ENCODE results near the gene TMEM184A. TPM values are rescaled to one million over a fixed set of nuclear protein-coding genes. Genes with fewer than 3 reads are reported as not detected.
"Not testable (repeated sequence)": the region's sequence is repeated elsewhere in the genome, so short reads cannot be mapped to it uniquely, and the experiment has no call there.

TMEM184A gene
- total and polyA plus RNA-seq, 5 donors from 2014 or later: 0.25 TPM; not detected in 4

DNA sequence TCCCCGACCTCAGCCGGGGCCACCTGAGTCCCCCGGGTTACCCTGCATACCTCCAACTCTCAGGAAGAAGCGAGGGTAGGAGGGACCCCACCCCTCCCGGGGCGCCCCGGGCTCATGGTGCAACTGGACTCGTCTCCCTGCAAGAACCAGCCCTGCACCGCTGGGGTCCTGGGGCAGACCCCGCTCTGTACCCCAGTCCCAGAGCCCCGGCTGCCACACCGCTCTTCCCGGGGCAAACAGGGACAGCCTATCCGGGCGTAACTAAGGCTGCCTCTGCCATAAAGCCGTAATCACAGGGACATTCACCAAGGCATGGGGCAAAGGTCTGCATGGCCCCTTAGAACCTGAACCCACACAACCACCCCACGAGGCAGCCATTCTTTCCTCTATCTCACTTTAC is 32.2 kb downstream of the TMEM184A start:
- H3K4me3 ChIP-seq (ENCODE audit: low read depth, low read length): no peak overlapping the region
- H3K4me1 Mint-ChIP-seq: no peaks in the 10 kb centered on the region
- H3K4me1 ChIP-seq (ENCODE audit: control insufficient read depth, insufficient read depth, low read length, poor library complexity, severe bottlenecking): no peaks in the 10 kb centered on the region
- ATAC-seq (ENCODE audit: low read depth in 2 of 2) (no peak), DNase-seq (no peak)
- H3K36me3 ChIP-seq (ENCODE audit: control insufficient read depth, insufficient read depth, low read length): no peaks in the 10 kb centered on the region
- H3K27ac Mint-ChIP-seq: peak overlapping the region in 1 of 3 donors; percentile 80
- no peak overlapping the region for H3K27ac ChIP-seq (ENCODE audit: insufficient read depth, low read length, poor library complexity, severe bottlenecking)
- no peak overlapping the region for H3K4me3 Mint-ChIP-seq
- H3K27me3 ChIP-seq (ENCODE audit: control insufficient read depth, insufficient read depth, low read length): peaks cover 5% of the 10 kb centered on the region
- peaks cover 32% of the 10 kb centered on the region for H3K27me3 Mint-ChIP-seq
- peaks cover 4% of the 10 kb centered on the region for H3K36me3 Mint-ChIP-seq
- peaks cover 0 to 8% (median 5%) of the 10 kb centered on the region in 7 donors for H3K9me3 Mint-ChIP-seq
- H3K9me3 ChIP-seq (ENCODE audit: control insufficient read depth in 2 of 2, low read length in 2 of 2): no peaks in the 10 kb centered on the region

DNA sequence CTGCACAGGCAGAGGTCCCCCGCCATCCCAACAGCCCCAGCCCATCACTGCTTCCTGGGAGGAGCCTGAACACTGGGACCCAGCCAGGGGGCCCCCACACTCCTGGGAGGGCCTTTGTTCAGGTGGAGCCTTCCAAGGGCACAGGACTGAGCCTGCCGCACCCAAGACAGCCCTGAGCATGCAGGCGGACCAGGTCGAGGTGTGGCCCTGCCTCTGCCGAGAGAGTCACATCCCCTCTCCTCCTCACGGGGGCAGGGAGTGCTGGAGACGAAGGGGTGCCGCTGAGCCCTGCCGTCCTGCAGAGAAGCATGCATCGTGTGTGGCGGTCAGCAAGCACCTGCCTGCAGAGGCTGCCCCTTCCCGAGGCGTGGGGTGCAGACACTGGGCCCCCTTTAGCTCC is 32.8 kb downstream of the TMEM184A start:
- ATAC-seq (ENCODE audit: low read depth in 2 of 2): no peak
- Histone ChIP-seq H3K36me3 (ENCODE audit: control insufficient read depth, insufficient read depth, low read length) (no peaks in the 10 kb centered on the region), H3K4me3 (ENCODE audit: low read depth, low read length) (no peak overlapping the region), H3K4me1 (ENCODE audit: control insufficient read depth, insufficient read depth, low read length, poor library complexity, severe bottlenecking) (no peaks in the 10 kb centered on the region), H3K27me3 (ENCODE audit: control insufficient read depth, insufficient read depth, low read length) (peaks cover 5% of the 10 kb centered on the region), H3K9me3 (ENCODE audit: control insufficient read depth in 2 of 2, low read length in 2 of 2) (no peaks in the 10 kb centered on the region), H3K27ac (ENCODE audit: insufficient read depth, low read length, poor library complexity, severe bottlenecking) (no peak overlapping the region)
- no peak for DNase-seq
- Mint-ChIP-seq H3K36me3 (peaks cover 4% of the 10 kb centered on the region), H3K4me1 (no peaks in the 10 kb centered on the region), H3K27me3 (peaks cover 29% of the 10 kb centered on the region), H3K9me3 (peaks cover 0 to 8% (median 5%) of the 10 kb centered on the region in 7 donors), H3K4me3 (no peak overlapping the region), H3K27ac (no peak overlapping the region)

DNA sequence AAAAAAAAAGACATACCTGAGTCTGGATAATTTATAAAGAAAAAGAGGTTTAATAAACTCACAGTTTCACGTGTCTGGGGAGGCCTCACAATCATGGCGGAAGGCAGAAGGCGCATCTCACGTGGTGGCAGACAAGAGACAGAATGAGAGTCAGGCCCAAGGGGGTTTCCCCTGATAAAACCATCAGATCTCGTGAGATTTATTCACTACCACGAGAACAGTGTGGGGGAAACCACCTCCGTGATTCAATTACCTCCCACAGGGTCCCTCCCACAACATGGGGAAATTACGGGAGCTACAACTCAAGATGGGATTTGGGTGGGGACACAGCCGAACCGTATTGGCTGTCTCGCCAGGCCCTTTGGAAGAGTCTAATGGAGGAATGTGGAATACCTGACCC is 34.5 kb downstream of the TMEM184A start:
- no peak for ATAC-seq (ENCODE audit: low read depth in 2 of 2)

DNA sequence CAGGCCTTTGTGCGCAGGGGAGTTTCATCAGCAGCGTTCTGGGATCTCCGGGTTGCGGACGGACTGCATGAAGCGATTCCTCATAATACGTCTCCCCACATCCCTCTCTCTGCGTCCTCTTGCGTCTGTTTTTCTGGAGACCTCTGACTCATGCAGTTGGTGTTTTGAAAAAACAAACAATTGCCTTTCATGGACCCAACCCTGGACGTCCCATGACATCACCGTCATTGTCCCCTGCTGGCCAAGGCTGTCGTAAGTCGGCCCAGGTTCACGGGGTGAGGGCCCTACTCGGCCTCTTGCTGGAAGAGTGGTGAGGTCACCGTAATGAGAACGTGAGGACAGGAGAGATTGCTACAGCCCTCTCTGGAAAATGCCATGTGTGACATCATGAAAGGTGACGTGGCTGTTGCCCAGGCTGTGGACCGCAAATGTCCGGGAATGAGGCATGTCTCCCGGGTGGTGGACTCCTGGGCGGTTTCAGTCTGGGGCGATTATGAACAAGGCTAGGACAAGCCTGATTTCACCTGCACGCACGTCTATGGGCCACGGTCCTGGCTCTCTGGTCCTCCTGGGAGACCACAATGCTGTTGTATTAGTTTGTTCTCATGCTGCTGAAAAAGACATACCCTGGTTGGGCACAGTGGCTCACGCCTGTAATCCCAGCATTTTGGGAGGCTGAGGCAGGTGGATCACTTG is 35.3 kb downstream of the TMEM184A start:
- DNase-seq (no peak), ATAC-seq (ENCODE audit: low read depth in 2 of 2) (no peak)
- H3K4me1 Mint-ChIP-seq: no peaks in the 10 kb centered on the region
- peaks cover 4% of the 10 kb centered on the region for H3K36me3 Mint-ChIP-seq
- H3K9me3 Mint-ChIP-seq: peaks cover 0 to 8% (median 5%) of the 10 kb centered on the region in 7 donors
- H3K27me3 Mint-ChIP-seq: peaks cover 17% of the 10 kb centered on the region
- H3K4me3 ChIP-seq (ENCODE audit: low read depth, low read length): no peak overlapping the region
- peaks cover 2% of the 10 kb centered on the region for H3K27me3 ChIP-seq (ENCODE audit: control insufficient read depth, insufficient read depth, low read length)
- no peaks in the 10 kb centered on the region for H3K9me3 ChIP-seq (ENCODE audit: control insufficient read depth in 2 of 2, low read length in 2 of 2)
- no peaks in the 10 kb centered on the region for H3K36me3 ChIP-seq (ENCODE audit: control insufficient read depth, insufficient read depth, low read length)
- no peak overlapping the region for H3K27ac ChIP-seq (ENCODE audit: insufficient read depth, low read length, poor library complexity, severe bottlenecking)
- no peaks in the 10 kb centered on the region for H3K4me1 ChIP-seq (ENCODE audit: control insufficient read depth, insufficient read depth, low read length, poor library complexity, severe bottlenecking)
- H3K27ac Mint-ChIP-seq: no peak overlapping the region
- H3K4me3 Mint-ChIP-seq: no peak overlapping the region

More for the DNA sequence above, 34.5 kb downstream of the TMEM184A start:
- H3K4me3 Mint-ChIP-seq: peak overlapping the region in 1 of 4 donors; percentile 23
- H3K27ac Mint-ChIP-seq: no peak overlapping the region
- H3K36me3 Mint-ChIP-seq: peaks cover 4% of the 10 kb centered on the region
- no peak overlapping the region for H3K27ac ChIP-seq (ENCODE audit: insufficient read depth, low read length, poor library complexity, severe bottlenecking)
- no peaks in the 10 kb centered on the region for H3K36me3 ChIP-seq (ENCODE audit: control insufficient read depth, insufficient read depth, low read length)
- H3K4me1 Mint-ChIP-seq: no peaks in the 10 kb centered on the region
- no peaks in the 10 kb centered on the region for H3K4me1 ChIP-seq (ENCODE audit: control insufficient read depth, insufficient read depth, low read length, poor library complexity, severe bottlenecking)
- H3K27me3 ChIP-seq (ENCODE audit: control insufficient read depth, insufficient read depth, low read length): peaks cover 2% of the 10 kb centered on the region
- peaks cover 20% of the 10 kb centered on the region for H3K27me3 Mint-ChIP-seq
- peaks cover 0 to 8% (median 5%) of the 10 kb centered on the region in 7 donors for H3K9me3 Mint-ChIP-seq
- no peak for DNase-seq
- H3K4me3 ChIP-seq (ENCODE audit: low read depth, low read length): no peak overlapping the region
- H3K9me3 ChIP-seq (ENCODE audit: control insufficient read depth in 2 of 2, low read length in 2 of 2): no peaks in the 10 kb centered on the region

DNA sequence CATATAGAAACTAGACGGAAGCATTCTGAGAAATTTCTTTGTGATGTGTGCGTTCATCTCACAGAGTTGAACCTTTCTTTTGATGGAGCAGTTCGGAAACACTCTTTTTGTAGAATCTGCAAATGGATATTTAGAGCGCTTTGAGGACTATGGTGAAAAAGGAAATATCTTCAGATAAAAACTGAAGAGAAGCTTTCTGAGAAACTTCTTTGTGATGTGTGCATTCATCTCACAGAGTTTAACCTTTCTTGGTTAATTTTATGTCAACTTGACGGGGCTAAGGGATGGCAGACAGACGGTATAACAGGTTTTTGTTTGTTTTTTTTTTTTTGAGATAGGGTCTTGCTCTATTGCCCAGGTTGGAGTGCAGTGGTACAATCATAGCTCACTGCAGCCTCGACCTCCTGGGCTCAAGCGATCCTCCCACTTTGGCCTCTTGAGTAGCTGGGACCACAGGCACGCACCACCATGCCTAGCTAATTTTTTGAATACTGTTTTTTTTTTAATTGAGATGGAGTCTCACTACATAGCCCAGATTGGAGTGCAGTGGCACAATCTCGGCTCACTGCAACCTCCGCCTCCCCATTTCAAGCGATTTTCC is 36.6 kb downstream of the TMEM184A start:
- not testable (repeated sequence) for H3K36me3 ChIP-seq (ENCODE audit: control insufficient read depth, insufficient read depth, low read length); ATAC-seq (ENCODE audit: low read depth in 2 of 2); DNase-seq; H3K4me3 ChIP-seq (ENCODE audit: low read depth, low read length); H3K4me1 Mint-ChIP-seq; H3K9me3 ChIP-seq (ENCODE audit: control insufficient read depth in 2 of 2, low read length in 2 of 2); H3K9me3 Mint-ChIP-seq; H3K27ac Mint-ChIP-seq; H3K27ac ChIP-seq (ENCODE audit: insufficient read depth, low read length, poor library complexity, severe bottlenecking); H3K27me3 Mint-ChIP-seq; H3K27me3 ChIP-seq (ENCODE audit: control insufficient read depth, insufficient read depth, low read length); H3K4me1 ChIP-seq (ENCODE audit: control insufficient read depth, insufficient read depth, low read length, poor library complexity, severe bottlenecking); H3K36me3 Mint-ChIP-seq; H3K4me3 Mint-ChIP-seq

DNA sequence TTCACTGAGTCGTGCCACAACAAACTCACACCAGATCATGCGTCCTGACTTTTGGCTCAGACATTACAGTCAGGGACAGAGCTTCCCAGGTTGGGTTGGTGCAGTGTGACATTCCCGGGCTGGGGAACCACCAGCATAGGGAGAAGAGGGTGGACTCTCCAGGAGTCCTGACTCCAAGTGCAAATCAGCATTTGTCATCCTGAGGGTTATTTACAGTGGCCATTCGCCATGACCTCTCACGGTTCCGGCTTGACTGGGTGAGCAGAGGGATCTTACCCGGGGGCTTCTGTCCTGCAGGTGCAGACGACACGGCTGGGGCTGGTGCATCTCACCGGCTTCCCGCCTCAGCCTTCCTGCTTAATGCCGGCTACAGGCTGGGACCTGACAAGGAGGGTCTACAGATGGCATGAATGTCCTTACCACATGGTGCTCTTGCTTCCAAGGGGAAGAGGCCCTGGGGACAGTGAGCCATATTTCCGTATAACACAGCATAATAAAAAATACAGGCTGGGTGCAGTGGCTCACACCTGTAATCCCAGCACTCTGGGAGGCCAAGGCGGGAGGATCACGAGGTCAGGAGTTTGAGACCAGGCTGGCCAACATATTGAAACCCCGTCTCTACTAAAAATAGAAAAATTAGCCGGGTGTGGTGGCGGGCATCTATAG is 39.3 kb downstream of the TMEM184A start:
- Mint-ChIP-seq H3K36me3 (peaks cover 4% of the 10 kb centered on the region), H3K4me3 (no peak overlapping the region), H3K27me3 (no peaks in the 10 kb centered on the region), H3K9me3 (peaks cover 0 to 8% (median 5%) of the 10 kb centered on the region in 7 donors), H3K4me1 (peaks cover 0 to 20% (median 5%) of the 10 kb centered on the region in 4 donors), H3K27ac (no peak overlapping the region)
- Histone ChIP-seq H3K9me3 (ENCODE audit: control insufficient read depth in 2 of 2, low read length in 2 of 2) (no peaks in the 10 kb centered on the region), H3K27ac (ENCODE audit: insufficient read depth, low read length, poor library complexity, severe bottlenecking) (no peak overlapping the region), H3K4me1 (ENCODE audit: control insufficient read depth, insufficient read depth, low read length, poor library complexity, severe bottlenecking) (peaks cover 21% of the 10 kb centered on the region), H3K36me3 (ENCODE audit: control insufficient read depth, insufficient read depth, low read length) (no peaks in the 10 kb centered on the region), H3K4me3 (ENCODE audit: low read depth, low read length) (no peak overlapping the region), H3K27me3 (ENCODE audit: control insufficient read depth, insufficient read depth, low read length) (no peaks in the 10 kb centered on the region)
- DNase-seq (no peak), ATAC-seq (ENCODE audit: low read depth in 2 of 2) (no peak)

DNA sequence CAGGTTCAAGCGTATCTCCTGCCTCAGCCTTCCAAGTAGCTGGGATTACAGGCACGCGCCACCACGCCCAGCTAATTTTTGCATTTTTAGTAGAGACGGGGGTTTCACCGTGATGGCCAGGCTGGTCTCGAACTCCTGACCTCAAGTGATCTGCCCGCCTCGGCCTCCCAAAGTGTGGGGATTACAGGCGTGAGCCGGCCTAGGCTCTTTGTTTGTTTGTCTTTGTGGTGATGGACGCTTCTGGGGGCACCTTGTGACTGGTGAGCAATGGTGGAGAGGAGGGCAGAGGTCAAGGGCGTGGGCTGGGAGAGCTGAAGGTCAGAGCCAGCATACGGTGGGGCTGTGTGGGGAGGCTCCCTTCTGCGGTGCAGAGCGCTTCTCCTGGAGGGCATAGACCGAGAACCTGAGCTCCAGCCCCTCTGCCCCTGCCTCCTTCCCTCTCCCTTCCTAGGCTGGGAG is 40.5 kb downstream of the TMEM184A start:
- not testable (repeated sequence) for H3K27ac ChIP-seq (ENCODE audit: insufficient read depth, low read length, poor library complexity, severe bottlenecking); H3K9me3 Mint-ChIP-seq; ATAC-seq (ENCODE audit: low read depth in 2 of 2); H3K4me3 ChIP-seq (ENCODE audit: low read depth, low read length); H3K4me3 Mint-ChIP-seq; H3K9me3 ChIP-seq (ENCODE audit: control insufficient read depth in 2 of 2, low read length in 2 of 2); H3K36me3 ChIP-seq (ENCODE audit: control insufficient read depth, insufficient read depth, low read length); H3K27ac Mint-ChIP-seq; DNase-seq; H3K27me3 Mint-ChIP-seq; H3K27me3 ChIP-seq (ENCODE audit: control insufficient read depth, insufficient read depth, low read length); H3K36me3 Mint-ChIP-seq
- H3K4me1 ChIP-seq (ENCODE audit: control insufficient read depth, insufficient read depth, low read length, poor library complexity, severe bottlenecking): peaks cover 22% of the 10 kb centered on the region
- H3K4me1 Mint-ChIP-seq: peaks cover 0 to 27% (median 5%) of the 10 kb centered on the region in 4 donors
